ENCODE results near the gene DCDC2.

GRCh38 chr6:24122139-24122538 lies 235.7 kb downstream of the DCDC2 start:
- TF ChIP-seq CTCF (IDR thresholded peaks at IDR 0.05) = no peak
- TF ChIP-seq POLR2A (IDR thresholded peaks at IDR 0.05) = no peak
- TF ChIP-seq EP300 (IDR thresholded peaks at IDR 0.05) = no peak

Measured in ovary (tissue), 3 donors.